Sigmoid colon (tissue), 3 donors: ENCODE data around the gene RNASEH2C.

Source experiments
- CTCF ChIP-seq, 4 experiments: fragments of 450-650 bp in 3 of 4; fragments of 200-600 bp in 1 of 4; IDR thresholded peaks; one replicate each; pipeline ENCODE4 v1.5.1; 2016 to 2019; ENCODE audit warnings: antibody characterized with exemption in 4 of 4, mild to moderate bottlenecking in 3 of 4, moderate library complexity in 2 of 4
- POLR2A ChIP-seq, 2 donors: fragments of 450-650 bp; IDR thresholded peaks; one replicate each; pipeline ENCODE4 v1.6.1; 2016; ENCODE audit warnings: antibody characterized with exemption in 2 of 2, mild to moderate bottlenecking in 2 of 2, moderate library complexity in 2 of 2

- peak; percentile 52 to 60 for TF ChIP-seq POLR2A (IDR thresholded peaks at IDR 0.05)
- peak in 1 of 4 experiments; percentile 11 for TF ChIP-seq CTCF (IDR thresholded peaks at IDR 0.05)
These were observed at the start of gene RNASEH2C for GRCh38 chr11:65720211-65720934.
